GM12878 (cell line): ENCODE results near the gene TCIRG1. TPM values are rescaled to one million over a fixed set of nuclear protein-coding genes. Genes with fewer than 3 reads are reported as not detected.

Experiments used
- ATAC-seq: fragments of 200-7000 bp; cut with Tn5 transposase; 3 replicates; pipeline ENCODE4 v1.9.1; 2020; ENCODE audit warnings: mild to moderate bottlenecking, moderate library complexity
- BruUV-seq: library from RNA; stranded (reverse); fragments of 400-500 nt; replicated peaks from 2 replicates; lab custom pipeline; 2021; lab: Mats Ljungman, UMichigan
- CTCF ChIA-PET: fragments of 300-600 bp; sonication (Branson Sonifier 250); formaldehyde crosslinking; extraction: SDS; loops from one replicate; lab custom pipeline; 2021; ENCODE audit warnings: inconsistent platforms; lab: Yijun Ruan, JAX
- POLR2A ChIA-PET: fragments of 350-600 bp; formaldehyde crosslinking; extraction: SDS; loops from one replicate; lab custom pipeline; 2021; ENCODE audit warnings: inconsistent platforms; lab: Charles Lee
- RAD21 ChIA-PET: fragments of 300-600 bp; sonication (Branson Sonifier 250); formaldehyde crosslinking; loops from one replicate; lab custom pipeline; 2023; ENCODE audit warnings: antibody characterized with exemption; ENCODE audit not compliant: unreplicated experiment; lab: Charles Lee
- SMC1A ChIA-PET: fragments of 300-600 bp; sonication (Branson Sonifier 250); formaldehyde crosslinking; loops from one replicate; lab custom pipeline; 2023; ENCODE audit not compliant: unreplicated experiment, uncharacterized antibody; lab: Charles Lee
- DNase-seq: peaks from one replicate; pipeline ENCODE4 v3.0.0-alpha.2; 2011; ENCODE audit warnings: low read depth, low spot score
- FAIRE-seq: peaks from 3 replicates; lab custom pipeline; 2011; peaks lifted over from hg19 to GRCh38; lab: Jason Lieb, UNC
- H2AFZ ChIP-seq: 2 replicates; pipeline ENCODE4 v1.6.0; 2011; ENCODE audit warnings: low read depth, low read length, control low read depth; ENCODE audit not compliant: control insufficient read depth
- H3K27ac ChIP-seq: 2 replicates; pipeline ENCODE4 v1.5.1; 2011; ENCODE audit warnings: control low read depth; ENCODE audit not compliant: control insufficient read depth, insufficient read depth
- H3K27me3 ChIP-seq, 2 experiments: replicated peaks in 1 of 2; 2 replicates each; pipeline versions ENCODE4 v1.6.0 to v1.6.1; 2011; ENCODE audit warnings: low read length in 1 of 2; ENCODE audit not compliant: control insufficient read depth in 2 of 2, insufficient read depth in 2 of 2
- H3K36me3 ChIP-seq, 2 experiments: 2 replicates each; pipeline ENCODE4 v1.5.1; 2011; ENCODE audit warnings: low read length in 1 of 2; ENCODE audit not compliant: control insufficient read depth in 2 of 2, insufficient read depth in 2 of 2
- H3K4me1 ChIP-seq: 2 replicates; pipeline ENCODE4 v1.6.1; 2011; ENCODE audit warnings: mild to moderate bottlenecking, low read length, moderate library complexity, mixed read lengths; ENCODE audit not compliant: control insufficient read depth, insufficient read depth
- H3K4me2 ChIP-seq: 2 replicates; pipeline ENCODE4 v1.6.0; 2011; ENCODE audit warnings: control low read depth; ENCODE audit not compliant: control insufficient read depth, insufficient read depth
- H3K4me3 ChIP-seq: fragments of 200-600 bp; sonication (generic); 2 replicates; pipeline ENCODE4 v1.5.1; 2016
- H3K79me2 ChIP-seq: 2 replicates; pipeline ENCODE4 v1.6.0; 2011; ENCODE audit warnings: low read length; ENCODE audit not compliant: control insufficient read depth, insufficient read depth
- H3K9ac ChIP-seq: 2 replicates; pipeline ENCODE4 v1.8.0; 2011; ENCODE audit warnings: low read length, control low read depth, mixed read lengths; ENCODE audit not compliant: control insufficient read depth, insufficient read depth
- H3K9me3 ChIP-seq: replicated peaks from 3 replicates; pipeline ENCODE4 v1.5.1; 2011; ENCODE audit warnings: mild to moderate bottlenecking, low read length; ENCODE audit not compliant: control insufficient read depth, insufficient read depth
- H4K20me1 ChIP-seq: 2 replicates; pipeline ENCODE4 v1.6.0; 2011; ENCODE audit not compliant: control insufficient read depth, insufficient read depth
- ETV6 ChIP-seq, 2 experiments: fragments of 450-650 bp in 1 of 2; IDR thresholded peaks in 1 of 2; conservative IDR thresholded peaks in 1 of 2; 2 replicates each; pipeline ENCODE4 v1.6.1; 2014; ENCODE audit warnings: antibody characterized with exemption in 1 of 2, borderline replicate concordance in 1 of 2, low read depth in 1 of 2, mild to moderate bottlenecking in 1 of 2, moderate library complexity in 1 of 2
- POLR2AphosphoS5 ChIP-seq: IDR thresholded peaks from 2 replicates; pipeline ENCODE4 v1.6.1; 2011; ENCODE audit warnings: mild to moderate bottlenecking, low read length, inconsistent platforms
- SIN3A ChIP-seq: IDR thresholded peaks from 2 replicates; pipeline ENCODE4 v1.6.1; 2012; ENCODE audit warnings: low read depth, low read length, improper control_type of control experiment
- WGBS: methylation state at CpG from one replicate; pipeline ENCODE4 v1.1.6; 2016; ENCODE audit warnings: low lambda C conversion rate; ENCODE audit not compliant: insufficient replicate concordance, insufficient coverage; ENCODE audit errors: missing lambda C conversion rate; 5-methylcytosine and 5-hydroxymethylcytosine counted together
- in situ Hi-C: fragments of 300-500 bp; cut with MboI; formaldehyde crosslinking; loops from 9 replicates; pipeline ENCODE4 v1.14.3; 2018; ENCODE audit warnings: mixed read lengths
- intact Hi-C: fragments of 100-400 bp; cut with micrococcal nuclease; formaldehyde crosslinking; loops from one replicate; pipeline ENCODE4 v1.14.2; 2022; ENCODE audit not compliant: unreplicated experiment
- polyA plus RNA-seq, 11 experiments: library from polyadenylated mRNA; depleted of rRNA in 4 of 11; unstranded in 6 of 11; stranded (reverse) in 5 of 11; fragments of >200 nt; fragmentation: Nextera tagmentation in 4 of 11; fragmentation: Illumina TruSeq in 1 of 11; extraction: Ambion mirVana in 4 of 11; extraction: Trizol in 1 of 11; gene quantifications; 1 replicate in 1 of 11; 2 replicates in 10 of 11; pipeline versions ENCODE4 v1.2.1 to v1.2.3, GENCODE V29; 2011 to 2016; ENCODE audit warnings: inconsistent platforms in 2 of 11, missing spikeins in 2 of 11, low read depth in 1 of 11
- total RNA-seq, 4 experiments: library from RNA; depleted of rRNA in 3 of 4; stranded (reverse); fragments of >200 nt in 3 of 4; fragmentation: Illumina TruSeq in 1 of 4; extraction: Trizol in 1 of 4; gene quantifications; 2 replicates each; pipeline versions ENCODE4 v1.2.1 to v1.2.3, GENCODE V29; 2013 to 2021
- TF ChIP-seq, protein P1 (sequence below): IDR thresholded peaks from 2 replicates; pipeline ENCODE4 v1.6.1; 2011; ENCODE audit warnings: borderline replicate concordance, low read depth, mild to moderate bottlenecking, moderate library complexity, mixed read lengths, low read length; ENCODE audit not compliant: insufficient read depth; ENCODE audit errors: extremely low read length

TCIRG1 gene
- total and polyA plus RNA-seq, 10 of the 15 experiments (the other 5 are each of a cell fraction or from before 2014, with no cell fraction given), result 0.76 to 218 (median 87.4) TPM

DNA sequence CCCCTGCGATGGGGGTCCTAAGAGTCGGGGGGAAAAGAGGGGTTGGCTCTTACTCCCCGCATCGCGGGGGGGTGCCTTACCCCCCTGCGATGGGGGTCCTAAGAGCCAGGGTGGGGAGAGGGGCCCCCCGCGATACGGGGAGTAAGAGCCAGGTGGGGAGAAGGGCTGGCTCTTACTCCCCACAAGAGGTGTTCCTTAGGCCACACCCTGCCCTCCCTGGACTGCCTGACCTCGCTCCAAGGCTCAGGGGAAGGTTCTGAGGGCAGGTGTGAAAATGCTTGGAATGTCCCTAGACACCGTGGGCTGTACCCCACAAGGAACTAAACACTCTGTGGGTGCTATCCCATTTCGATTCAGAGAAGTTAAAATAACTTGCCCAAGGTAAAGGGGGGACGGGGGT lies 42.8 kb upstream of the TCIRG1 start (continued):
- TF ChIP-seq ETV6 (conservative IDR thresholded peaks at IDR 0.05 in 1 of 2, IDR thresholded peaks at IDR 0.05 in 1 of 2; ENCODE audit: borderline replicate concordance in 1 of 2, low read depth in 1 of 2), result no peak

DNA sequence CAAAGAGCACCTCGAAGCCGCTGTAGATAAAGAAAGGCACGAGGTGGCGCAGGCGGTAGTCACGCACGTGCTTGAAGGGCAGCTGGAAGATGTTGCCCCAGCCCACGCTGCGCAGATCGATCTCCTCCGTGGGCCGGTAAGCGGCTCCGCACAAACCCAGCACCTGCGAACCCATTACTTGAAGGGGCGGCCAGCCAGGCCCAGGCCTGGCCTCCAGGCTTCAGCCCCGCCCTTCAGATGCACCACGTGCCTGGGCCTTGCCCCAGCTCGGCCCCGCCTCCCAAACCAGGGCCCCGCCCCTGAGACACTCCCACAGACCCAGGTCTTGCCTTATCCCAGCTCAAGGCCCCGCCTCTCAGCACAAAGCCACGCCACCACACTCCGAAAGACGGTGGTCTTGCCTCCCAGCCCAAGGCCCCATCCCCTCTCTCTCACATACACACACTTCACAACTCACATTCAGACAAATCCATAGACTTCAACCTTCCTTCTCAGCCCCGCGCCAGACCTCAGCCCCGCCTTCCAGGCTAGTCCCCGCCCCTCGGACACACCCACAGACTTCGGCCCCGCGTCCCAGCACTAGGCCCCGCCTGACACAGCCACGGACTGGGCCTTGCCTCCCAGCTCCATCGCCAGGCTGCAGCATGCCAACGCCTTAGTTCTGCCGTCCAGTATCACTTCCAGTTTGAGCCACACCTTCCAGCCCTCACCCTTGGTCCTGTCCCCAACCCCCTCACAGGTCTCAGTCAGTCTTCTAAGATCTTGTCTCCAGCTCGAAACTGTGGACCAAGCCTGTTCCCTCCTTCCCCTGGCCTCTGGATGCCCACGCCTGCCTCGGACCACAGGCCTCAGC lies 42.0 kb upstream of the TCIRG1 start:
- H3K9me3 ChIP-seq, result no peaks in the 10 kb centered on the region
- BruUV-seq, result no TSS peak
- intact Hi-C loops (no loop called here), in situ Hi-C loops (no loop called here)
- DNase-seq (no peak), FAIRE-seq (no peak), ATAC-seq (peak; percentile 83)
- no peak for TF ChIP-seq SIN3A
- TF ChIP-seq POLR2AphosphoS5, result 0 out of 2 replicates have a peak, but pooled peaks have one; percentile 15
- TF ChIP-seq, protein P1, sequence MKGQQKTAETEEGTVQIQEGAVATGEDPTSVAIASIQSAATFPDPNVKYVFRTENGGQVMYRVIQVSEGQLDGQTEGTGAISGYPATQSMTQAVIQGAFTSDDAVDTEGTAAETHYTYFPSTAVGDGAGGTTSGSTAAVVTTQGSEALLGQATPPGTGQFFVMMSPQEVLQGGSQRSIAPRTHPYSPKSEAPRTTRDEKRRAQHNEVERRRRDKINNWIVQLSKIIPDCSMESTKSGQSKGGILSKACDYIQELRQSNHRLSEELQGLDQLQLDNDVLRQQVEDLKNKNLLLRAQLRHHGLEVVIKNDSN, result peak; percentile 72
- no peak overlapping the region for H3K9ac ChIP-seq
- peaks cover 2% of the 10 kb centered on the region for H3K79me2 ChIP-seq
- no peak overlapping the region for H2AFZ ChIP-seq
- no peaks in the 10 kb centered on the region; a peak in 1 of 4 replicates for H3K36me3 ChIP-seq
- H3K27me3 ChIP-seq, result no peaks in the 10 kb centered on the region
- no peak overlapping the region for H3K4me3 ChIP-seq
- H3K4me2 ChIP-seq, result no peak overlapping the region
- SMC1A ChIA-PET, result no interaction called here
- WGBS, result 95% methylated on average over 30 of the region's 41 CpGs
- RAD21 ChIA-PET, result no interaction called here
- H4K20me1 ChIP-seq, result no peaks in the 10 kb centered on the region
- POLR2A ChIA-PET, result no interaction called here
- peaks cover 29% of the 10 kb centered on the region for H3K4me1 ChIP-seq
- no peak overlapping the region for H3K27ac ChIP-seq
- CTCF ChIA-PET, result interaction anchor here (0.7 kb wide), 1 partner anchor 212 kb away, joined by 4 read pairs; no protein-coding TSS in a partner anchor
